ENCODE measurements around the gene HPN.

- TF ChIP-seq, protein P1, sequence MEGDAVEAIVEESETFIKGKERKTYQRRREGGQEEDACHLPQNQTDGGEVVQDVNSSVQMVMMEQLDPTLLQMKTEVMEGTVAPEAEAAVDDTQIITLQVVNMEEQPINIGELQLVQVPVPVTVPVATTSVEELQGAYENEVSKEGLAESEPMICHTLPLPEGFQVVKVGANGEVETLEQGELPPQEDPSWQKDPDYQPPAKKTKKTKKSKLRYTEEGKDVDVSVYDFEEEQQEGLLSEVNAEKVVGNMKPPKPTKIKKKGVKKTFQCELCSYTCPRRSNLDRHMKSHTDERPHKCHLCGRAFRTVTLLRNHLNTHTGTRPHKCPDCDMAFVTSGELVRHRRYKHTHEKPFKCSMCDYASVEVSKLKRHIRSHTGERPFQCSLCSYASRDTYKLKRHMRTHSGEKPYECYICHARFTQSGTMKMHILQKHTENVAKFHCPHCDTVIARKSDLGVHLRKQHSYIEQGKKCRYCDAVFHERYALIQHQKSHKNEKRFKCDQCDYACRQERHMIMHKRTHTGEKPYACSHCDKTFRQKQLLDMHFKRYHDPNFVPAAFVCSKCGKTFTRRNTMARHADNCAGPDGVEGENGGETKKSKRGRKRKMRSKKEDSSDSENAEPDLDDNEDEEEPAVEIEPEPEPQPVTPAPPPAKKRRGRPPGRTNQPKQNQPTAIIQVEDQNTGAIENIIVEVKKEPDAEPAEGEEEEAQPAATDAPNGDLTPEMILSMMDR (IDR thresholded peaks at IDR 0.05; ENCODE audit: poor library complexity), result no peak
- TF ChIP-seq EZH2phosphoT487 (IDR thresholded peaks at IDR 0.05; ENCODE audit: low read depth, severe bottlenecking, unreplicated experiment), result no peak
- no peak for TF ChIP-seq EZH2 (IDR thresholded peaks at IDR 0.05; ENCODE audit: borderline replicate concordance)
Measured at GRCh38 chr19:35023428-35023827, 18.1 kb upstream of the HPN start.
